Activated naive CD8-positive, alpha-beta T cell (primary cell): ENCODE measurements around the gene NCOA1.
A peak's percentile ranks its signal among the peaks of the same experiment; 100 is the strongest.
"Not testable (repeated sequence)": the region's sequence is repeated elsewhere in the genome, so short reads cannot be mapped to it uniquely, and the experiment has no call there.

Experiments used
- H3K27ac Mint-ChIP-seq: one replicate; pipeline ENCODE4 v1.8.0; 2021; ENCODE audit warnings: mixed read lengths
- H3K27me3 Mint-ChIP-seq: one replicate; pipeline ENCODE4 v1.8.0; 2021; ENCODE audit warnings: mixed read lengths
- H3K36me3 Mint-ChIP-seq: one replicate; pipeline ENCODE4 v1.8.0; 2021; ENCODE audit warnings: mixed read lengths
- H3K4me1 Mint-ChIP-seq: one replicate; pipeline ENCODE4 v1.8.0; 2021; ENCODE audit warnings: low read depth, mixed read lengths
- H3K4me3 Mint-ChIP-seq: one replicate; pipeline ENCODE4 v1.8.0; 2021; ENCODE audit warnings: mild to moderate bottlenecking, mixed read lengths
- H3K9me3 Mint-ChIP-seq: one replicate; pipeline ENCODE4 v1.8.0; 2021; ENCODE audit warnings: low read depth, mixed read lengths

NCOA1 gene

GRCh38 chr2:24797644-24798043 lies 306.6 kb downstream of the NCOA1 start:
- no peak overlapping the region for H3K4me3 Mint-ChIP-seq
- H3K36me3 Mint-ChIP-seq: peaks cover 8% of the 10 kb centered on the region
- H3K9me3 Mint-ChIP-seq: no peaks in the 10 kb centered on the region
- H3K4me1 Mint-ChIP-seq: peaks cover 20% of the 10 kb centered on the region
- peak overlapping the region; percentile 31 for H3K27ac Mint-ChIP-seq
- no peaks in the 10 kb centered on the region for H3K27me3 Mint-ChIP-seq

- Mint-ChIP-seq H3K4me1 (peaks cover 12% of the 10 kb centered on the region), H3K36me3 (peaks cover 16% of the 10 kb centered on the region)
- not testable (repeated sequence) for H3K9me3 Mint-ChIP-seq, H3K27me3 Mint-ChIP-seq, H3K27ac Mint-ChIP-seq, H3K4me3 Mint-ChIP-seq
Measured at GRCh38 chr2:24800487-24800886, 309.4 kb downstream of the NCOA1 start.

DNA sequence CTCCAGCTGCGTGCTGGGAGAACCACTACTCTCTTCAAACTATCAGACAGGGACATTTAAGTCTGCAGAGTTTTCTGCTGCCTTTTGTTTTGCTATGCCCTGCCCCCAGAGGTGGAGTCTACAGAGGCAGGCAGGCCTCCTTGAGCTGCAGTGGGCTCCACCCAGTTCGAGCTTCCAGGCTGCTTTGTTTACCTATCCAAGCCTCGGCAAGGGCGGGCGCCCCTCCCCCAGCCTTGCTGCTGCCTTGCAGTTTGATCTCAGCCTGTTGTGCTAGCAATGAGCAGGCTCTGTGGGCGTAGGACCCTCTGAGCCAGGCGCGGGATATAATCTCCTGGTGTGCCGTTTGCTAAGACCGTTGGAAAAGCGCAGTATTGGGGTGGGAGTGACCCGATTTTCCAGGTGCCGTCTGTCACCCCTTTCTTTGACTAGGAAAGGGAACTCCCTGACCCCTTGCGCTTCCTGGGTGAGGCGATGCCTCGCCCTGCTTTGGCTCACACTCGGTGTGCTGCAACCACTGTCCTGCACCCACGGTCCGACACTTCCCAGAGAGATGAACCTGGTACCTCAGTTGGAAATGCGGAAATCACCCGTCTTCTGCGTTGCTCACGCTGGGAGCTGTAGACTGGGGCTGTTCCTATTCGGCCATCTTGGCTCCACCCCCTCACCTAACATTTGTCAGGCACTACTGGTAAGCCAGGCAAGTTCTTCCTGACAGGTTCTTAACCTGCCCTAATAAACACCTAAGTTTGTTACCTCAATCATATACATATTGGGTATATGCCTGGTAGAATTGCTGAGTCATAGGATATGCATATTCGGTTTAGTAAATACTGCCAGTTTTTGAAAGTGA lies 315.0 kb downstream of the NCOA1 start:
- H3K4me3 Mint-ChIP-seq, H3K4me1 Mint-ChIP-seq, H3K27me3 Mint-ChIP-seq, H3K9me3 Mint-ChIP-seq, H3K27ac Mint-ChIP-seq: not testable (repeated sequence)
- peaks cover 20% of the 10 kb centered on the region for H3K36me3 Mint-ChIP-seq

GRCh38 chr2:24806661-24807036 lies 315.6 kb downstream of the NCOA1 start:
- H3K9me3 Mint-ChIP-seq: peaks cover 4% of the 10 kb centered on the region
- no peak overlapping the region for H3K27ac Mint-ChIP-seq
- H3K4me1 Mint-ChIP-seq: peaks cover 2% of the 10 kb centered on the region
- H3K27me3 Mint-ChIP-seq: no peaks in the 10 kb centered on the region
- H3K4me3 Mint-ChIP-seq: no peak overlapping the region
- H3K36me3 Mint-ChIP-seq: peaks cover 20% of the 10 kb centered on the region

- Mint-ChIP-seq H3K4me1 (peaks cover 2% of the 10 kb centered on the region), H3K36me3 (peaks cover 19% of the 10 kb centered on the region), H3K27me3 (no peaks in the 10 kb centered on the region), H3K9me3 (peaks cover 4% of the 10 kb centered on the region), H3K27ac (no peak overlapping the region), H3K4me3 (no peak overlapping the region)
Measured at GRCh38 chr2:24809316-24810007, 318.4 kb downstream of the NCOA1 start.

DNA sequence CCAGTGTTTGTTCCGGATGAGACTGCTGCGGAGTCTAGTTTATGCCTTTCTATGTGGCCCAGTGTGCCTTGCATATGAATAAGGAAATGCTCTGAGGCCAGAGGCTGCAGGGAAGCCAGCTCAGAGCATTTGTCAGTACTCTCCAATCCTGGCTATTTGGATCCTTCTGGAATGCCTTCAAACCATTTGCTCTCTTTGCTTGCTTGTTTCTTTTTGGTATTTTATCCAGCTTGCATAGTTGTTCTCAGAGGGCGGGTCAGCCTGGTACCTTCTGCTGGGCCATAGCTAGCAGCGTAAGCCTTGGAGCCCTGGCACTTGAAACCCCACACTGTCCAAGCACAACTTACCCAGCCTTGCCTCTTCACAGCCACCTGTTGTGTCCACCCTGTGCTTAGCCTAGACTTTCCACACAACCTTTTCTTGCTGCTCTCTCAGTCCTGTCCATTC lies 322.7 kb downstream of the NCOA1 start:
- H3K4me3 Mint-ChIP-seq: no peak overlapping the region
- H3K27ac Mint-ChIP-seq: no peak overlapping the region
- H3K4me1 Mint-ChIP-seq: no peaks in the 10 kb centered on the region
- no peaks in the 10 kb centered on the region for H3K9me3 Mint-ChIP-seq
- H3K36me3 Mint-ChIP-seq: peaks cover 4% of the 10 kb centered on the region
- H3K27me3 Mint-ChIP-seq: no peaks in the 10 kb centered on the region

GRCh38 chr2:24814516-24814915 lies 323.5 kb downstream of the NCOA1 start:
- Mint-ChIP-seq H3K9me3 (no peaks in the 10 kb centered on the region), H3K36me3 (peaks cover 4% of the 10 kb centered on the region), H3K4me3 (no peak overlapping the region), H3K27me3 (no peaks in the 10 kb centered on the region), H3K27ac (no peak overlapping the region), H3K4me1 (no peaks in the 10 kb centered on the region)

- Mint-ChIP-seq H3K27me3 (no peaks in the 10 kb centered on the region), H3K4me1 (no peaks in the 10 kb centered on the region), H3K9me3 (no peaks in the 10 kb centered on the region), H3K4me3 (no peak overlapping the region), H3K36me3 (peaks cover 4% of the 10 kb centered on the region), H3K27ac (no peak overlapping the region)
Measured at GRCh38 chr2:24815171-24815570, 324.1 kb downstream of the NCOA1 start.

- H3K4me3 Mint-ChIP-seq: no peak overlapping the region
- peaks cover 4% of the 10 kb centered on the region for H3K36me3 Mint-ChIP-seq
- H3K27ac Mint-ChIP-seq: no peak overlapping the region
- H3K9me3 Mint-ChIP-seq: no peaks in the 10 kb centered on the region
- no peaks in the 10 kb centered on the region for H3K27me3 Mint-ChIP-seq
- H3K4me1 Mint-ChIP-seq: no peaks in the 10 kb centered on the region
Measured at GRCh38 chr2:24816404-24816803, 325.4 kb downstream of the NCOA1 start.

DNA sequence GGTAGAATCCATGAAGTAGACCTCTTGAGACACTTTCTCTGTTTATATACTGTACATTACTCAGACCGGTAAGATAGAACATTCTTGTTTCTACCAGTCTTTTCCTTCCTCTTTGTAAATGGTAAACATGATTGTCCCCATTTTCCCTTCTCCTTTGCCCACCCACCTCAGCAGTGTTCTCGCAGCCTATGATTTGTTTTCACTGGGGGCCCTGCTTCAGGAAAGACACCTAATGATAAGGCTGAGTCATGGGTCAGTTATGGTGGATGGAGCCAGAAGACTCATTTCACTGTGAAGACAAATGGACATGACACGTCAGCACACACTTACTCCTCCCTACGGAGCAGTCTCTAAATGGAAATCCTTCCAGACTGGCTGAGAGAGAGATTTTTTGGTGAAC lies 325.8 kb downstream of the NCOA1 start:
- H3K27me3 Mint-ChIP-seq: no peaks in the 10 kb centered on the region
- H3K36me3 Mint-ChIP-seq: peaks cover 4% of the 10 kb centered on the region
- no peaks in the 10 kb centered on the region for H3K4me1 Mint-ChIP-seq
- H3K27ac Mint-ChIP-seq: no peak overlapping the region
- no peak overlapping the region for H3K4me3 Mint-ChIP-seq
- no peaks in the 10 kb centered on the region for H3K9me3 Mint-ChIP-seq

DNA sequence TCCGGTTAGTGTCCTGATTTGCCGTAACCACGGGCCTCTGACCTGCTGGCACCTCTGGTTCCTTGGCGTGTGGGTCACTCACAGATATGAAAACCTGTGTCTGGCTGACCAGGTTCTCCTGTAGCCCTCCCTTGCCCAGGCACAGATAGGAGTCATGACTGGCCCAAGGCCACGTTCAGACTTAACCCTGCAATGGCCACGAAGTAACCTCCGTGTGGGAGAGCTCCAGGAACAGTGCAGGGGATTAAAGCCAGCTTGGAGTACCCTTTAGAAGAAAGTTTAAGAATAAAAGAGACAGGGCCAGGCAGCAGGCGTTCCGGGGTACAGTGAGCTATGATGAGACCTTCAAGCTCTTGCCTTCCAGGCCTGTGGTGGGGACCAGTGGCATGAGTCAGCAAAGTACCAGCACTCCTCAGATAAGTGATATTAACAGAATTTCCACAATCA lies 327.7 kb downstream of the NCOA1 start:
- H3K4me1 Mint-ChIP-seq: no peaks in the 10 kb centered on the region
- H3K36me3 Mint-ChIP-seq: peaks cover 8% of the 10 kb centered on the region
- H3K4me3 Mint-ChIP-seq: no peak overlapping the region
- H3K27me3 Mint-ChIP-seq: no peaks in the 10 kb centered on the region
- no peaks in the 10 kb centered on the region for H3K9me3 Mint-ChIP-seq
- H3K27ac Mint-ChIP-seq: no peak overlapping the region

GRCh38 chr2:24819442-24820174 lies 328.6 kb downstream of the NCOA1 start:
- Mint-ChIP-seq H3K9me3 (no peaks in the 10 kb centered on the region), H3K4me1 (no peaks in the 10 kb centered on the region), H3K27me3 (no peaks in the 10 kb centered on the region), H3K4me3 (no peak overlapping the region), H3K27ac (no peak overlapping the region), H3K36me3 (peaks cover 4% of the 10 kb centered on the region)

DNA sequence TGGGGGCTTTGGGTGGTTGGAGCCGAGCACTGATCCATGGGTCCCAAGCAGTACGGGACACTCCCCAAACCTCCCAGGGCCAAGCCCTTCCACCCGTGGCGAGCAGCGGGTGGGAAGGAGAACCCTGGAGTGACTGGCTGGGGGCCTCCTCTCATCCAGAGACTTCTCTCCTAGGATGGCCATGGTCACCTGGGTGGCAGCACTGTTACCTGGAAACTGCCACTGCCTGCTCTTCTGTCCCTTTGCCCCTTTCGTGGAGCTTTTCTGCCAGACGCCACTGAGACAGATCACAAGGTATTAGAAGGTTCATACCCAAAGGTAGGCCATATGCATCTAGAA lies 329.1 kb downstream of the NCOA1 start:
- H3K36me3 Mint-ChIP-seq: peaks cover 4% of the 10 kb centered on the region
- no peaks in the 10 kb centered on the region for H3K4me1 Mint-ChIP-seq
- no peaks in the 10 kb centered on the region for H3K9me3 Mint-ChIP-seq
- H3K27me3 Mint-ChIP-seq: no peaks in the 10 kb centered on the region
- H3K27ac Mint-ChIP-seq: no peak overlapping the region
- H3K4me3 Mint-ChIP-seq: no peak overlapping the region
